GM23338 (cell line): ENCODE measurements around the gene MAPKBP1. TPM values are rescaled to one million over a fixed set of nuclear protein-coding genes. Genes with fewer than 3 reads are reported as not detected.

Source experiments
- ATAC-seq: fragments of 200-7000 bp; cut with Tn5 transposase; 3 replicates; pipeline ENCODE4 v1.9.1; 2020
- DNase-seq: peaks from one replicate; pipeline ENCODE4 v3.0.0-alpha.2; 2015; ENCODE audit warnings: low spot score
- H2AFZ ChIP-seq: fragments of 200-600 bp; sonication (generic); 2 replicates; pipeline ENCODE4 v1.8.0; 2016; ENCODE audit warnings: antibody characterized with exemption, mild to moderate bottlenecking, moderate library complexity
- H3F3A ChIP-seq: fragments of 200-600 bp; sonication (generic); replicated peaks from 2 replicates; pipeline ENCODE4 v1.8.0; 2017; ENCODE audit warnings: antibody characterized with exemption, mixed run types, low read depth
- H3K27ac ChIP-seq: fragments of 200-600 bp; sonication (generic); 2 replicates; pipeline ENCODE4 v1.6.1; 2016; ENCODE audit warnings: low read depth
- H3K27me3 ChIP-seq: fragments of 200-600 bp; sonication (generic); 2 replicates; pipeline ENCODE4 v1.8.0; 2016; ENCODE audit warnings: mild to moderate bottlenecking, mixed run types, moderate library complexity; ENCODE audit not compliant: insufficient read depth
- H3K36me3 ChIP-seq: fragments of 200-600 bp; sonication (generic); 2 replicates; pipeline ENCODE4 v1.8.0; 2016; ENCODE audit warnings: mild to moderate bottlenecking; ENCODE audit not compliant: insufficient read depth
- H3K4me1 ChIP-seq: fragments of 200-600 bp; sonication (generic); 2 replicates; pipeline ENCODE4 v1.8.0; 2016; ENCODE audit warnings: mild to moderate bottlenecking, moderate library complexity; ENCODE audit not compliant: insufficient read depth
- H3K4me2 ChIP-seq: fragments of 200-600 bp; sonication (generic); 2 replicates; pipeline ENCODE4 v1.7.1; 2017; ENCODE audit warnings: mixed run types
- H3K4me3 ChIP-seq: fragments of 200-600 bp; sonication (generic); 2 replicates; pipeline ENCODE4 v1.6.1; 2016; ENCODE audit warnings: mixed run types
- H3K79me2 ChIP-seq: fragments of 200-600 bp; sonication (generic); replicated peaks from 2 replicates; pipeline ENCODE4 v1.8.0; 2017; ENCODE audit warnings: mild to moderate bottlenecking; ENCODE audit not compliant: insufficient read depth
- H3K9me2 ChIP-seq: fragments of 200-600 bp; sonication (generic); 2 replicates; pipeline ENCODE4 v1.8.0; 2017; ENCODE audit not compliant: insufficient read depth
- H4K20me1 ChIP-seq: fragments of 200-600 bp; sonication (generic); replicated peaks from 2 replicates; pipeline ENCODE4 v1.8.0; 2017; ENCODE audit warnings: mild to moderate bottlenecking; ENCODE audit not compliant: insufficient read depth
- H3K27ac Mint-ChIP-seq: 2 replicates; pipeline ENCODE4 v1.8.0; 2020; ENCODE audit warnings: inconsistent platforms, mild to moderate bottlenecking, moderate library complexity, mixed read lengths
- H3K27me3 Mint-ChIP-seq: 3 replicates; pipeline ENCODE4 v1.8.0; 2022; ENCODE audit warnings: low read depth, mild to moderate bottlenecking, moderate library complexity, mixed read lengths, inconsistent platforms; ENCODE audit not compliant: insufficient read depth, poor library complexity
- H3K36me3 Mint-ChIP-seq: 3 replicates; pipeline ENCODE4 v1.8.0; 2021; ENCODE audit warnings: low read depth, mild to moderate bottlenecking, inconsistent platforms, moderate library complexity, mixed read lengths
- H3K4me1 Mint-ChIP-seq: 3 replicates; pipeline ENCODE4 v1.8.0; 2020; ENCODE audit warnings: mild to moderate bottlenecking, inconsistent platforms, mixed read lengths
- H3K4me3 Mint-ChIP-seq: 3 replicates; pipeline ENCODE4 v1.8.0; 2021; ENCODE audit warnings: moderate library complexity, mild to moderate bottlenecking, inconsistent platforms, mixed read lengths
- H3K9me3 Mint-ChIP-seq: 3 replicates; pipeline ENCODE4 v1.8.0; 2020; ENCODE audit warnings: moderate library complexity, mild to moderate bottlenecking, inconsistent platforms, mixed read lengths
- CREB1 ChIP-seq: fragments of 250-450 bp; sonication (Bioruptor Pico); IDR thresholded peaks from 2 replicates; pipeline ENCODE4 v1.5.0; 2020; ENCODE audit warnings: low read depth, mild to moderate bottlenecking, moderate library complexity
- EZH2 ChIP-seq: fragments of 200-600 bp; sonication (generic); IDR thresholded peaks from one replicate; pipeline ENCODE4 v1.8.0; 2017; ENCODE audit warnings: antibody characterized with exemption, mild to moderate bottlenecking, low read depth; ENCODE audit not compliant: unreplicated experiment
- EZH2phosphoT487 ChIP-seq: fragments of 200-600 bp; sonication (generic); IDR thresholded peaks from one replicate; pipeline ENCODE4 v1.8.1; 2018; ENCODE audit warnings: antibody characterized with exemption; ENCODE audit not compliant: unreplicated experiment
- JUNB ChIP-seq: IDR thresholded peaks from one replicate; pipeline ENCODE4 v1.6.1; 2016; ENCODE audit warnings: antibody characterized with exemption; ENCODE audit not compliant: unreplicated experiment
- POLR2AphosphoS5 ChIP-seq: IDR thresholded peaks from 2 replicates; pipeline ENCODE4 v1.6.1; 2016; ENCODE audit warnings: antibody characterized with exemption, low read depth
- STAT1 ChIP-seq: IDR thresholded peaks from one replicate; pipeline ENCODE4 v1.6.1; 2016; ENCODE audit warnings: antibody characterized with exemption; ENCODE audit not compliant: unreplicated experiment
- ZNF114 ChIP-seq: fragments of 250-450 bp; sonication (Bioruptor Pico); IDR thresholded peaks from 2 replicates; pipeline ENCODE4 v1.5.0; 2020; ENCODE audit warnings: mild to moderate bottlenecking, moderate library complexity
- polyA plus RNA-seq: library from polyadenylated mRNA; unstranded; fragments of >200 nt; fragmentation: Nextera tagmentation; extraction: Ambion mirVana; gene quantifications from 2 replicates; pipeline ENCODE4 v1.2.1, GENCODE V29; 2016
- total RNA-seq: library from RNA; depleted of rRNA; stranded (reverse); fragments of >200 nt; shearing (Covaris generic); gene quantifications from 2 replicates; pipeline ENCODE4 v1.2.3, GENCODE V29; 2014
- TF ChIP-seq, protein P1 (sequence below), 2 experiments: fragments of 200-600 bp in 1 of 2; sonication (generic) in 1 of 2; conservative IDR thresholded peaks; 2 replicates each; pipeline versions ENCODE4 v1.5.1 to v1.6.1; 2016 to 2017; ENCODE audit warnings: antibody characterized with exemption in 2 of 2, low read depth in 2 of 2, mild to moderate bottlenecking in 2 of 2, moderate library complexity in 1 of 2
- TF ChIP-seq, protein P2 (sequence below): fragments of 250-450 bp; sonication (Bioruptor Pico); IDR thresholded peaks from 2 replicates; pipeline ENCODE4 v1.5.0; 2020; ENCODE audit warnings: mild to moderate bottlenecking, moderate library complexity
- TF ChIP-seq, protein P3 (sequence below): IDR thresholded peaks from 2 replicates; pipeline ENCODE4 v1.6.1; 2016; ENCODE audit warnings: antibody characterized with exemption

The MAPKBP1 gene
- total and polyA plus RNA-seq, 2 experiments from 2014 or later = 1.9 to 8.9 TPM

DNA sequence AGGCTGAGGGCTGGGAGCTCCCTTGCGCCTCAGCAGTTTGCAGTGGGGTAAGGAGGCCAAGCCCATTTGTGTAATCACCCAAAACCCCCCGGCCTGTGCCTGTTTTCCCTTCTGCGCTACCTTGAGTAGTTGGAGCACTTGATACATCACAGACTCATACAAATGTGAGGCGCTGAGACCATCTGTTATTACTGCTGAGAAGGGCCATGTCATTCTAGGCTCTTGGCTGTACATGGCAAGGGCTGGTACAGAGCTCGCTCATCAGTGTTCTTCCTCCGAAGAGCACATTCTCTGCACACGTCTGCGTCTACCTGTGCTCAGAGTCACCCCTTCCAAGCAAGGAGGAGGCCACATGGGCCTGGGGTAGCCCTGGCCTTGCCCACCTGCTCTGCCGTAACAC is 73.7 kb downstream of the MAPKBP1 start:
- DNase-seq = no peak
- Mint-ChIP-seq H3K27ac (no peak overlapping the region), H3K4me3 (no peak overlapping the region)

More for the DNA sequence above, 73.7 kb downstream of the MAPKBP1 start:
- Histone ChIP-seq H3K27ac (no peak overlapping the region), H3F3A (no peaks in the 10 kb centered on the region), H2AFZ (no peak overlapping the region), H4K20me1 (no peaks in the 10 kb centered on the region), H3K4me3 (no peak overlapping the region), H3K79me2 (no peaks in the 10 kb centered on the region), H3K4me1 (no peaks in the 10 kb centered on the region), H3K9me2 (no peaks in the 10 kb centered on the region), H3K36me3 (no peaks in the 10 kb centered on the region), H3K4me2 (no peak overlapping the region), H3K27me3 (no peaks in the 10 kb centered on the region)
- Mint-ChIP-seq H3K27me3 (peaks cover 5% of the 10 kb centered on the region), H3K4me1 (no peaks in the 10 kb centered on the region), H3K36me3 (no peaks in the 10 kb centered on the region; the same call in 2 of the 3 replicates), H3K9me3 (no peaks in the 10 kb centered on the region; the same call in 2 of the 3 replicates)
- no peak for TF ChIP-seq STAT1
- TF ChIP-seq, protein P1, sequence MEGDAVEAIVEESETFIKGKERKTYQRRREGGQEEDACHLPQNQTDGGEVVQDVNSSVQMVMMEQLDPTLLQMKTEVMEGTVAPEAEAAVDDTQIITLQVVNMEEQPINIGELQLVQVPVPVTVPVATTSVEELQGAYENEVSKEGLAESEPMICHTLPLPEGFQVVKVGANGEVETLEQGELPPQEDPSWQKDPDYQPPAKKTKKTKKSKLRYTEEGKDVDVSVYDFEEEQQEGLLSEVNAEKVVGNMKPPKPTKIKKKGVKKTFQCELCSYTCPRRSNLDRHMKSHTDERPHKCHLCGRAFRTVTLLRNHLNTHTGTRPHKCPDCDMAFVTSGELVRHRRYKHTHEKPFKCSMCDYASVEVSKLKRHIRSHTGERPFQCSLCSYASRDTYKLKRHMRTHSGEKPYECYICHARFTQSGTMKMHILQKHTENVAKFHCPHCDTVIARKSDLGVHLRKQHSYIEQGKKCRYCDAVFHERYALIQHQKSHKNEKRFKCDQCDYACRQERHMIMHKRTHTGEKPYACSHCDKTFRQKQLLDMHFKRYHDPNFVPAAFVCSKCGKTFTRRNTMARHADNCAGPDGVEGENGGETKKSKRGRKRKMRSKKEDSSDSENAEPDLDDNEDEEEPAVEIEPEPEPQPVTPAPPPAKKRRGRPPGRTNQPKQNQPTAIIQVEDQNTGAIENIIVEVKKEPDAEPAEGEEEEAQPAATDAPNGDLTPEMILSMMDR (conservative IDR thresholded peaks at IDR 0.05; ENCODE audit: low read depth in 2 of 2) = no peak
- TF ChIP-seq, protein P2, sequence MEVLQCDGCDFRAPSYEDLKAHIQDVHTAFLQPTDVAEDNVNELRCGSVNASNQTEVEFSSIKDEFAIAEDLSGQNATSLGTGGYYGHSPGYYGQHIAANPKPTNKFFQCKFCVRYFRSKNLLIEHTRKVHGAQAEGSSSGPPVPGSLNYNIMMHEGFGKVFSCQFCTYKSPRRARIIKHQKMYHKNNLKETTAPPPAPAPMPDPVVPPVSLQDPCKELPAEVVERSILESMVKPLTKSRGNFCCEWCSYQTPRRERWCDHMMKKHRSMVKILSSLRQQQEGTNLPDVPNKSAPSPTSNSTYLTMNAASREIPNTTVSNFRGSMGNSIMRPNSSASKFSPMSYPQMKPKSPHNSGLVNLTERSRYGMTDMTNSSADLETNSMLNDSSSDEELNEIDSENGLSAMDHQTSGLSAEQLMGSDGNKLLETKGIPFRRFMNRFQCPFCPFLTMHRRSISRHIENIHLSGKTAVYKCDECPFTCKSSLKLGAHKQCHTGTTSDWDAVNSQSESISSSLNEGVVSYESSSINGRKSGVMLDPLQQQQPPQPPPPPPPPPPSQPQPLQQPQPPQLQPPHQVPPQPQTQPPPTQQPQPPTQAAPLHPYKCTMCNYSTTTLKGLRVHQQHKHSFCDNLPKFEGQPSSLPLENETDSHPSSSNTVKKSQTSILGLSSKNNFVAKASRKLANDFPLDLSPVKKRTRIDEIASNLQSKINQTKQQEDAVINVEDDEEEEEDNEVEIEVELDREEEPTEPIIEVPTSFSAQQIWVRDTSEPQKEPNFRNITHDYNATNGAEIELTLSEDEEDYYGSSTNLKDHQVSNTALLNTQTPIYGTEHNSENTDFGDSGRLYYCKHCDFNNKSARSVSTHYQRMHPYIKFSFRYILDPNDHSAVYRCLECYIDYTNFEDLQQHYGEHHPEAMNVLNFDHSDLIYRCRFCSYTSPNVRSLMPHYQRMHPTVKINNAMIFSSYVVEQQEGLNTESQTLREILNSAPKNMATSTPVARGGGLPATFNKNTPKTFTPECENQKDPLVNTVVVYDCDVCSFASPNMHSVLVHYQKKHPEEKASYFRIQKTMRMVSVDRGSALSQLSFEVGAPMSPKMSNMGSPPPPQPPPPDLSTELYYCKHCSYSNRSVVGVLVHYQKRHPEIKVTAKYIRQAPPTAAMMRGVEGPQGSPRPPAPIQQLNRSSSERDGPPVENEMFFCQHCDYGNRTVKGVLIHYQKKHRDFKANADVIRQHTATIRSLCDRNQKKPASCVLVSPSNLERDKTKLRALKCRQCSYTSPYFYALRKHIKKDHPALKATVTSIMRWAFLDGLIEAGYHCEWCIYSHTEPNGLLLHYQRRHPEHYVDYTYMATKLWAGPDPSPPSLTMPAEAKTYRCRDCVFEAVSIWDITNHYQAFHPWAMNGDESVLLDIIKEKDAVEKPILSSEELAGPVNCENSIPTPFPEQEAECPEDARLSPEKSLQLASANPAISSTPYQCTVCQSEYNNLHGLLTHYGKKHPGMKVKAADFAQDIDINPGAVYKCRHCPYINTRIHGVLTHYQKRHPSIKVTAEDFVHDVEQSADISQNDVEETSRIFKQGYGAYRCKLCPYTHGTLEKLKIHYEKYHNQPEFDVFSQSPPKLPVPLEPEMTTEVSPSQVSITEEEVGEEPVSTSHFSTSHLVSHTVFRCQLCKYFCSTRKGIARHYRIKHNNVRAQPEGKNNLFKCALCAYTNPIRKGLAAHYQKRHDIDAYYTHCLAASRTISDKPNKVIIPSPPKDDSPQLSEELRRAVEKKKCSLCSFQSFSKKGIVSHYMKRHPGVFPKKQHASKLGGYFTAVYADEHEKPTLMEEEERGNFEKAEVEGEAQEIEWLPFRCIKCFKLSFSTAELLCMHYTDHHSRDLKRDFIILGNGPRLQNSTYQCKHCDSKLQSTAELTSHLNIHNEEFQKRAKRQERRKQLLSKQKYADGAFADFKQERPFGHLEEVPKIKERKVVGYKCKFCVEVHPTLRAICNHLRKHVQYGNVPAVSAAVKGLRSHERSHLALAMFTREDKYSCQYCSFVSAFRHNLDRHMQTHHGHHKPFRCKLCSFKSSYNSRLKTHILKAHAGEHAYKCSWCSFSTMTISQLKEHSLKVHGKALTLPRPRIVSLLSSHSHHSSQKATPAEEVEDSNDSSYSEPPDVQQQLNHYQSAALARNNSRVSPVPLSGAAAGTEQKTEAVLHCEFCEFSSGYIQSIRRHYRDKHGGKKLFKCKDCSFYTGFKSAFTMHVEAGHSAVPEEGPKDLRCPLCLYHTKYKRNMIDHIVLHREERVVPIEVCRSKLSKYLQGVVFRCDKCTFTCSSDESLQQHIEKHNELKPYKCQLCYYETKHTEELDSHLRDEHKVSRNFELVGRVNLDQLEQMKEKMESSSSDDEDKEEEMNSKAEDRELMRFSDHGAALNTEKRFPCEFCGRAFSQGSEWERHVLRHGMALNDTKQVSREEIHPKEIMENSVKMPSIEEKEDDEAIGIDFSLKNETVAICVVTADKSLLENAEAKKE (CRISPR knock-in tag) = no peak
- TF ChIP-seq EZH2phosphoT487 = no peak
- TF ChIP-seq ZNF114 (CRISPR knock-in tag) = no peak
- TF ChIP-seq, protein P3, sequence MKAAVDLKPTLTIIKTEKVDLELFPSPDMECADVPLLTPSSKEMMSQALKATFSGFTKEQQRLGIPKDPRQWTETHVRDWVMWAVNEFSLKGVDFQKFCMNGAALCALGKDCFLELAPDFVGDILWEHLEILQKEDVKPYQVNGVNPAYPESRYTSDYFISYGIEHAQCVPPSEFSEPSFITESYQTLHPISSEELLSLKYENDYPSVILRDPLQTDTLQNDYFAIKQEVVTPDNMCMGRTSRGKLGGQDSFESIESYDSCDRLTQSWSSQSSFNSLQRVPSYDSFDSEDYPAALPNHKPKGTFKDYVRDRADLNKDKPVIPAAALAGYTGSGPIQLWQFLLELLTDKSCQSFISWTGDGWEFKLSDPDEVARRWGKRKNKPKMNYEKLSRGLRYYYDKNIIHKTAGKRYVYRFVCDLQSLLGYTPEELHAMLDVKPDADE = no peak
- no peak for TF ChIP-seq EZH2
- TF ChIP-seq CREB1 (CRISPR knock-in tag) = no peak
- no peak for TF ChIP-seq JUNB
- TF ChIP-seq POLR2AphosphoS5 = no peak
- no peak for ATAC-seq
